SU-DHL-6 (cell line): ENCODE results near the gene RHOT2.
"Not testable (repeated sequence)": the region's sequence is repeated elsewhere in the genome, so short reads cannot be mapped to it uniquely, and the experiment has no call there.

Experiments used
- H2AFZ ChIP-seq: fragments of 200-600 bp; sonication (generic); 2 replicates; pipeline ENCODE4 v1.6.1; 2014; ENCODE audit warnings: low read depth, mild to moderate bottlenecking, moderate library complexity, mixed read lengths, antibody characterized with exemption, low read length; ENCODE audit not compliant: severe bottlenecking
- H3F3A ChIP-seq: fragments of 200-600 bp; shearing (Covaris generic); 2 replicates; pipeline ENCODE4 v1.6.0; 2016; ENCODE audit warnings: antibody characterized with exemption, mild to moderate bottlenecking; ENCODE audit not compliant: insufficient read depth
- H3K27ac ChIP-seq: fragments of 200-600 bp; sonication (generic); 2 replicates; pipeline ENCODE4 v1.5.1; 2016; ENCODE audit warnings: low read depth, mild to moderate bottlenecking, low read length, moderate library complexity, mixed read lengths
- H3K27me3 ChIP-seq: fragments of 200-600 bp; sonication (generic), shearing (Covaris generic); 2 replicates; pipeline ENCODE4 v1.6.0; 2014; ENCODE audit warnings: mild to moderate bottlenecking, low read length
- H3K36me3 ChIP-seq: fragments of 200-600 bp; sonication (generic); 2 replicates; pipeline ENCODE4 v1.6.1; 2014; ENCODE audit warnings: mild to moderate bottlenecking, low read length, mixed read lengths
- H3K4me2 ChIP-seq: fragments of 300-600, 200-600 bp; shearing (Covaris generic), sonication (generic); 2 replicates; pipeline ENCODE4 v1.6.0; 2014; ENCODE audit warnings: low read length, low read depth, mild to moderate bottlenecking; ENCODE audit not compliant: poor library complexity, severe bottlenecking
- H3K4me3 ChIP-seq: fragments of 200-600 bp; sonication (generic); 2 replicates; pipeline ENCODE4 v1.5.1; 2014; ENCODE audit warnings: antibody characterized with exemption, low read length, mild to moderate bottlenecking, mixed read lengths; ENCODE audit not compliant: insufficient read depth, poor library complexity, severe bottlenecking
- H3K79me2 ChIP-seq: fragments of 200-600 bp; sonication (generic); 2 replicates; pipeline ENCODE4 v1.6.1; 2014; ENCODE audit warnings: mild to moderate bottlenecking, low read length, moderate library complexity; ENCODE audit not compliant: insufficient read depth
- H3K9ac ChIP-seq: fragments of 200-600 bp; sonication (generic); 2 replicates; pipeline ENCODE4 v1.7.0; 2014; ENCODE audit warnings: mild to moderate bottlenecking, low read length
- H3K9me2 ChIP-seq: fragments of 200-600 bp; sonication (generic); replicated peaks from 2 replicates; pipeline ENCODE4 v1.6.1; 2014; ENCODE audit warnings: low read length; ENCODE audit not compliant: insufficient read depth
- H3K9me3 ChIP-seq: fragments of 200-600 bp; sonication (generic); 2 replicates; pipeline ENCODE4 v1.6.1; 2014; ENCODE audit warnings: low read length, mixed read lengths; ENCODE audit not compliant: insufficient read depth
- H4K20me1 ChIP-seq: fragments of 200-600 bp; sonication (generic); 2 replicates; pipeline ENCODE4 v1.6.1; 2014; ENCODE audit warnings: low read depth, mild to moderate bottlenecking, antibody characterized with exemption, low read length, moderate library complexity, mixed read lengths
- CTCF ChIP-seq: fragments of 200-600 bp; sonication (generic); IDR thresholded peaks from one replicate; pipeline ENCODE4 v1.5.1; 2017; ENCODE audit warnings: antibody characterized with exemption, mild to moderate bottlenecking, low read length, moderate library complexity; ENCODE audit not compliant: insufficient read depth, poor library complexity, severe bottlenecking
- EZH2phosphoT487 ChIP-seq: fragments of 200-600 bp; sonication (generic), shearing (Covaris generic); conservative IDR thresholded peaks from 2 replicates; pipeline ENCODE4 v1.6.1; 2018; ENCODE audit warnings: mild to moderate bottlenecking, antibody characterized with exemption, low read length, moderate library complexity, mixed read lengths

RHOT2 gene

DNA sequence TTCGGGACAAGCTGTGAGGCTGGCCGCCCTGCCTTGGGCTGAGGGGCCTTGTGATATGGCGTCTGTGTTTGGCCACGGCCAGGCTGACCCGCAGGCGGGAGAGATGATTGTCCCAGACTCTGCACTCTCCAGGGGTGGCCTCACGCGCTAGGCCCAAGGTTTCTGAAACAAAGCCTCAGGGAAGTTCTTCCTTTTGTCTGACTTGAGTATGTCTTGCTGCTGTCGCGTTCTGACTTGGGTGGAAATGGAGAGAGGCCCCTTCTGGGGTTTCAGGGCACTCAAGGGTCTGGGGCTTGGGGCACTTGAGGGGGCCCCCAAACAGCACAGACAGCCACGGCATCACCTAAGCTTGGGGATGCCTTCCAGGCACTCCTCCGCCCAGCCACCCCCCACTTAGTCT is 43.2 kb downstream of the RHOT2 start:
- no peak overlapping the region for H2AFZ ChIP-seq
- H3K79me2 ChIP-seq = no peaks in the 10 kb centered on the region
- H3K27me3 ChIP-seq = no peaks in the 10 kb centered on the region
- no peak overlapping the region for H3K4me2 ChIP-seq
- H4K20me1 ChIP-seq = no peaks in the 10 kb centered on the region
- H3K9me3 ChIP-seq = no peaks in the 10 kb centered on the region
- TF ChIP-seq EZH2phosphoT487 (no peak), CTCF (no peak)
- no peaks in the 10 kb centered on the region for H3K36me3 ChIP-seq
- H3K27ac ChIP-seq = no peak overlapping the region
- H3K9ac ChIP-seq = no peak overlapping the region
- H3K4me3 ChIP-seq = no peak overlapping the region
- H3K9me2 ChIP-seq = no peaks in the 10 kb centered on the region
- no peaks in the 10 kb centered on the region for H3F3A ChIP-seq

DNA sequence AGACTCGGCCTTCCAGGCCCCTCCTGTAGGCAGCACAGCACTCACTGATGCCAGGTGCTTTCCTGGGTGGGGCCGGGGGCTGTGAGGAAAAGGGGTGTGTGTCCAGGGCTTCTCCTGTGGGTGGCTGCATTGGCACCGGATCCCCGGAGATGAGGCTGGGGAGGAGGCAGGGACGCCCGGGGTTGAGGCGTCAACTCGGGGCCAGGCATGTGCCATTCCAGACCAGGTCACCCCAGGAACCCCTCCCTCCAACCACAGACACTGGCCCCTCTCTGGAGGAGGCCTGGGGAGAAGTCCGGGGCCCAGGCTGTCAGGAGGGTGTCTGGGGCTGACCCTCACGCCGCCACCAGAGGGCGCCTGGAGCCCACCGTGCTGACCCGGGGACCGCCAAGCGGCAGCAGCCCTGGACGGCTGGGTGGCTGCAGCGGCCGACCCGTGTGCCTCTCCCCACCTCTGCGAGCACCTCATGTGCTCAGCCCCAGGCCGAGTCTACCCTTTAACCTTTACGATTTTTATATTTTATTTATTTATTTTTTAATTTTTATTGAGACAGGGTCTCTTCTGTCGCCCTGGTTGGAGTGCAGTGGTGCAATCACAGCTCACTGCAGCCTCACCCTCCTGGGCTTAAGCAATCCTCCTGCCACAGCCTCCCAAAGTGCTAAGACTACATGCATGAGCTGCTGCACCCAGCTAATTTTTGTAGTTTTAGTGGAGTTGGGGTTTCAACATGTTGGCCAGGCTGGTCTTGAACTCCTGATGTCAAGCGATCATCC is 43.8 kb downstream of the RHOT2 start:
- Histone ChIP-seq H3K9ac (no peak overlapping the region), H3F3A (no peaks in the 10 kb centered on the region), H3K4me3 (no peak overlapping the region), H3K27ac (no peak overlapping the region), H3K27me3 (no peaks in the 10 kb centered on the region), H3K9me3 (no peaks in the 10 kb centered on the region), H2AFZ (no peak overlapping the region), H4K20me1 (no peaks in the 10 kb centered on the region), H3K79me2 (no peaks in the 10 kb centered on the region), H3K36me3 (no peaks in the 10 kb centered on the region), H3K9me2 (no peaks in the 10 kb centered on the region), H3K4me2 (no peak overlapping the region)
- no peak for TF ChIP-seq EZH2phosphoT487
- TF ChIP-seq CTCF = peak; percentile 85

DNA sequence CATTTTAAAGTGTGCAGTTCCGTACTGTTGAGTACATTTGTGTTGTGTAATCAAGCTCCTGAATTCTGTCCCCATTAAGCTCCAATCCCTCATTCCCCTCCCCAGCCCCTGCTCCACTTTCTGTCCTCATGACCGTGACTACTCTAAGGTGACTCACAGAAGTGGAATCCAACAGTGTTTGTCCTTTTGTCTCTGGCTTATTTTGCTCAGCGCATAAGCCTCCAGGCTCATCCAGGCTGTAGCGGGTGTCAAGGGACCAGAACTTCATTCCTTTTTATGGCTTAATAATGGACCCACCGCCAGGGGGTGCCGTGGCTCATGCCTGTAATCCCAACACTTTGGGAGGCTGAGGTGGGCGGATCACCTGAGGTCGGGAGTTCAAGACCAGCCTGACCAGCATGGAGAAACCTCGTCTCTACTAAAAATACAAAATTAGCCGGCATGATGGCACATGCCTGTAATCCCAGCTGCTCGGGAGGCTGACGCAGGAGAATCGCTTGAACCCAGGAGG is 44.9 kb downstream of the RHOT2 start:
- H3K4me2 ChIP-seq, H3K27ac ChIP-seq, H3K9ac ChIP-seq, H3K4me3 ChIP-seq, H4K20me1 ChIP-seq, H3K36me3 ChIP-seq, H2AFZ ChIP-seq, H3K9me3 ChIP-seq, H3K9me2 ChIP-seq, H3F3A ChIP-seq, H3K27me3 ChIP-seq, H3K79me2 ChIP-seq: not testable (repeated sequence)
- peak; percentile 24 for TF ChIP-seq CTCF
